ENCODE data around the gene NOTCH4.

The NOTCH4 gene

GRCh38 chr6:32152769-32153563 is 70.9 kb downstream of the NOTCH4 start:
- H3K27ac ChIP-seq = peak overlapping the region; percentile 85
- peaks cover 32% of the 10 kb centered on the region for H3K36me3 ChIP-seq
- no peaks in the 10 kb centered on the region for H3K27me3 ChIP-seq (ENCODE audit: insufficient read depth, low read depth, severe bottlenecking)
- H3K9me3 ChIP-seq (ENCODE audit: severe bottlenecking) = peaks cover 2% of the 10 kb centered on the region
- no peak for DNase-seq
- peak overlapping the region; percentile 82 for H3K4me3 ChIP-seq (ENCODE audit: low read depth, low read length)
- TF ChIP-seq, protein P1, sequence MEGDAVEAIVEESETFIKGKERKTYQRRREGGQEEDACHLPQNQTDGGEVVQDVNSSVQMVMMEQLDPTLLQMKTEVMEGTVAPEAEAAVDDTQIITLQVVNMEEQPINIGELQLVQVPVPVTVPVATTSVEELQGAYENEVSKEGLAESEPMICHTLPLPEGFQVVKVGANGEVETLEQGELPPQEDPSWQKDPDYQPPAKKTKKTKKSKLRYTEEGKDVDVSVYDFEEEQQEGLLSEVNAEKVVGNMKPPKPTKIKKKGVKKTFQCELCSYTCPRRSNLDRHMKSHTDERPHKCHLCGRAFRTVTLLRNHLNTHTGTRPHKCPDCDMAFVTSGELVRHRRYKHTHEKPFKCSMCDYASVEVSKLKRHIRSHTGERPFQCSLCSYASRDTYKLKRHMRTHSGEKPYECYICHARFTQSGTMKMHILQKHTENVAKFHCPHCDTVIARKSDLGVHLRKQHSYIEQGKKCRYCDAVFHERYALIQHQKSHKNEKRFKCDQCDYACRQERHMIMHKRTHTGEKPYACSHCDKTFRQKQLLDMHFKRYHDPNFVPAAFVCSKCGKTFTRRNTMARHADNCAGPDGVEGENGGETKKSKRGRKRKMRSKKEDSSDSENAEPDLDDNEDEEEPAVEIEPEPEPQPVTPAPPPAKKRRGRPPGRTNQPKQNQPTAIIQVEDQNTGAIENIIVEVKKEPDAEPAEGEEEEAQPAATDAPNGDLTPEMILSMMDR (IDR thresholded peaks at IDR 0.05; ENCODE audit: low read depth, low read length) = no peak

DNA sequence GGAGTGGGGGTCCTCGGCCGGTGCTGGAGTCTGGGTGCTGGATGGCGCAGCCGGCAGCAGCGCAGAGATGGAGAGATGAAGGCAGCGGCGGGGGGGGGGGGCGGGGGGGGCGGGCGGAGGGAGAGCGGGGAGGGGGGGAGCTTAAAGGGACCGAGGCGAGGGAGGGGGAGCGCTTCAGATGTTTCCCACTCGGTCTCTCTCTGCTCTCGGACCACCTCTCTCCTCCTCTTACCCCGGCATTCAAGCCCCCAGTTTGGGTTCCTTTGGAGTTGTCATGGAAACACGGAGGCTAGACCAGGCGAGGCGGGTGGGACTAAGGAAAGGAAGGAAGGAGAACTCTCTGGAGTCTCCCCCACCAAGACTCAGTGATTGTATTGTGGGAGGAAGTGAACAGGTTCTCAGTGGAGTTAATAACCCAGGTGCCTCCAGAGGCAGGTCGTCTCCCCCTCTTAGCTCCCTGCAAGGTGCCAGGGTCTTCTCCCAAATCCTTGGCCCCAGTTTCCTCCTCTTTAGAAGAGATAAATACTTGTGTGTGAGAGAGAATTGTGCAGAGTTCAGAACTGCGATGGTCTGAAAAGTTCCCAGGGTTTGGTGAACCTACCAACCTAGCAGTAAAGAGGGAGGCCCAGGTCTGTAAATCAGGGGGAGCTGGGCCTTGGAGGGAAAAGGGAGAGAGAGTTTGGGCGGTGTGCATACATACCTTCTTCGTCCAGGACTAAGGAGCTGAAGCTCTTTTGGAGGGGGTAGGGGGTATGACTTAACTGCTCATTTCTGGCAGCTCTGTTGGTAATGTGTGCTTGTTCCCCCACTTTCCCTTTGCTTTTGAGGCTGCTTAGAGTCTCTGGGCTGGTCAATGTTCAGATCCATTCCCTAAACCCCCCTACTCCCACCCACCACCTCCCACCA is 71.8 kb downstream of the NOTCH4 start, which contains the start of gene PRRT1:
Gene PRRT1, minus strand, starts transcription at position 77 of the 906 bp plus-strand sequence. CDS start 112 bp downstream, outside the sequence.
- peaks cover 2% of the 10 kb centered on the region for H3K9me3 ChIP-seq (ENCODE audit: severe bottlenecking)
- peak within 1 kb of the TSS; percentile 85 for H3K27ac ChIP-seq
- no peaks in the 10 kb centered on the region for H3K27me3 ChIP-seq (ENCODE audit: insufficient read depth, low read depth, severe bottlenecking)
- DNase-seq = no peak
- H3K4me3 ChIP-seq (ENCODE audit: low read depth, low read length) = peak within 1 kb of the TSS; percentile 45
- peaks cover 23% of the 10 kb centered on the region for H3K36me3 ChIP-seq
- TF ChIP-seq, protein P1 (IDR thresholded peaks at IDR 0.05; ENCODE audit: low read depth, low read length) = no peak

- TF ChIP-seq, protein P1 (IDR thresholded peaks at IDR 0.05; ENCODE audit: low read depth, low read length) = no peak
- peaks cover 2% of the 10 kb centered on the region for H3K9me3 ChIP-seq (ENCODE audit: severe bottlenecking)
- H3K36me3 ChIP-seq = peaks cover 15% of the 10 kb centered on the region
- no peaks in the 10 kb centered on the region for H3K27me3 ChIP-seq (ENCODE audit: insufficient read depth, low read depth, severe bottlenecking)
- H3K4me3 ChIP-seq (ENCODE audit: low read depth, low read length) = peak overlapping the region; percentile 45
- peak; percentile 82 for DNase-seq
- peak overlapping the region; percentile 60 for H3K27ac ChIP-seq
Observed at GRCh38 chr6:32151181-32151862, 72.5 kb downstream of the NOTCH4 start.

DNA sequence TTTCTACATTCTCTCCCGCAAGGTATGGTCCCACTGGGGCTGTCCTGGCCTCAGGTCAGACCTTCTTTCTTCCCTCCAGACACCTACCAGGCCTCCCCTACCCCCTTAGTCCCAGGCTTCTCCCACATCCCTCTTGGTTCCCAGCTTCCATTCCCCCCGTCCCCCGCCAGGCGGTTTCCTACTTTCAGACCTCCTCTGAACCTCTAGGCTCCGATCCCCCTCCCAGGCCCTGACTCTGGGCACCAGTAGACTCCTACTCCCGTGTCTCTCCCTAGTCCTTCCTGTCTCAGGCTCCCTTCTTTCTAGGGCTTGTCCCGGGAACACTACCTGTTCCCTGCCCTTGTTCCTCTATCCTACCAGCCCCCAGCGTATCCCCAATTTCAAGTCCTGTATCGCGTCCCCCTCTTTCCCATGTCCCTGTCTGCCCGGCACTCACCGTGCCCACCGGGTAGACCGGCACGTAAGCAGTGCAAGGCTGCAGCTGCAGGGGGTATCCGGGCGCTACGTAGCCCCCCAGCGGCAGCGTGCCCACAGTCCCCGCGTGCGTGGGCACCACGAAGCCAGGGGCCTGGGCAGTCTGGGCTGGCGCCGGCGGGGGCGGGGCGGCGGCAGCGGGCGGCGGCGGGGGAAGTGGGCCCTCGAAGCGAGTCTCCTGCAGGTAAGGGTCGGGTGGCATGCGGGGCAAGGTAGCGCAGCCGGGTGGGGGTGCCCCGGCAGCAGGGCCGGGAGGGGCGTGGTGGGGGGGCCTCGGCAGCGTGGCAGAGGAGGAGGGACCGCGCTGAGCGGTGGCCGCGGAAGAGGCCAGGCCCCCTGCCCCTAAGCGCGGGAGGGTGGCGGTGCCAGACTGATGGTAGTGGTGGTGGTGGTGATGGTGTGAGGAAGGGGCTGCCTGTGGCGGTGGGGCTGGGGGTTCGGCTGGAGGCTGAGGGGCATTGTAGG is 73.7 kb downstream of the NOTCH4 start:
- H3K36me3 ChIP-seq = peaks cover 8% of the 10 kb centered on the region
- H3K9me3 ChIP-seq (ENCODE audit: severe bottlenecking) = peaks cover 2% of the 10 kb centered on the region
- no peak for DNase-seq
- H3K4me3 ChIP-seq (ENCODE audit: low read depth, low read length) = no peak overlapping the region
- H3K27me3 ChIP-seq (ENCODE audit: insufficient read depth, low read depth, severe bottlenecking) = no peaks in the 10 kb centered on the region
- H3K27ac ChIP-seq = peak overlapping the region; percentile 60
- TF ChIP-seq, protein P1 (IDR thresholded peaks at IDR 0.05; ENCODE audit: low read depth, low read length) = no peak

Data from WERI-Rb-1 (cell line).